Measurements from ENCODE around the gene SIGLEC8. TPM values are rescaled to one million over a fixed set of nuclear protein-coding genes. Genes with fewer than 3 reads are reported as not detected.
"Not testable (repeated sequence)": the region's sequence is repeated elsewhere in the genome, so short reads cannot be mapped to it uniquely, and the experiment has no call there.

Gene SIGLEC8
- total RNA-seq, 1 donor from 2014 or later = not detected

- H3K4me1 Mint-ChIP-seq (ENCODE audit: unreplicated experiment) = peaks cover 8% of the 10 kb centered on the region
- H3K27me3 Mint-ChIP-seq (ENCODE audit: unreplicated experiment) = peaks cover 1% of the 10 kb centered on the region
- no peak for DNase-seq (ENCODE audit: low spot score)
- no peak for TF ChIP-seq CTCF (IDR thresholded peaks at IDR 0.05; ENCODE audit: unreplicated experiment)
- peaks cover 8% of the 10 kb centered on the region for H3K9me3 Mint-ChIP-seq (ENCODE audit: unreplicated experiment)
- H3K27ac Mint-ChIP-seq (ENCODE audit: unreplicated experiment) = no peak overlapping the region
- peaks cover 6% of the 10 kb centered on the region for H3K36me3 Mint-ChIP-seq (ENCODE audit: low read depth, unreplicated experiment)
- H3K4me3 Mint-ChIP-seq (ENCODE audit: unreplicated experiment) = no peak overlapping the region
These were observed 9.7 kb downstream of the SIGLEC8 start for GRCh38 chr19:51448411-51449016.

- H3K9me3 Mint-ChIP-seq (ENCODE audit: unreplicated experiment) = peaks cover 8% of the 10 kb centered on the region
- DNase-seq (ENCODE audit: low spot score) = no peak
- peaks cover 6% of the 10 kb centered on the region for H3K36me3 Mint-ChIP-seq (ENCODE audit: low read depth, unreplicated experiment)
- peaks cover 8% of the 10 kb centered on the region for H3K4me1 Mint-ChIP-seq (ENCODE audit: unreplicated experiment)
- H3K27me3 Mint-ChIP-seq (ENCODE audit: unreplicated experiment) = peaks cover 2% of the 10 kb centered on the region
- TF ChIP-seq CTCF (IDR thresholded peaks at IDR 0.05; ENCODE audit: unreplicated experiment) = no peak
- no peak overlapping the region for H3K27ac Mint-ChIP-seq (ENCODE audit: unreplicated experiment)
- H3K4me3 Mint-ChIP-seq (ENCODE audit: unreplicated experiment) = no peak overlapping the region
These were observed 10.2 kb downstream of the SIGLEC8 start for GRCh38 chr19:51448011-51448410.

GRCh38 chr19:51447510-51447909, 10.7 kb downstream of the SIGLEC8 start:
- not testable (repeated sequence) for H3K4me3 Mint-ChIP-seq (ENCODE audit: unreplicated experiment); H3K4me1 Mint-ChIP-seq (ENCODE audit: unreplicated experiment); DNase-seq (ENCODE audit: low spot score); H3K9me3 Mint-ChIP-seq (ENCODE audit: unreplicated experiment); H3K27me3 Mint-ChIP-seq (ENCODE audit: unreplicated experiment); H3K27ac Mint-ChIP-seq (ENCODE audit: unreplicated experiment); H3K36me3 Mint-ChIP-seq (ENCODE audit: low read depth, unreplicated experiment)

- Mint-ChIP-seq H3K9me3 (ENCODE audit: unreplicated experiment) (peaks cover 3% of the 10 kb centered on the region), H3K27ac (ENCODE audit: unreplicated experiment) (peak overlapping the region; percentile 93), H3K36me3 (ENCODE audit: low read depth, unreplicated experiment) (peaks cover 1% of the 10 kb centered on the region), H3K4me1 (ENCODE audit: unreplicated experiment) (peaks cover 26% of the 10 kb centered on the region), H3K27me3 (ENCODE audit: unreplicated experiment) (peaks cover 5% of the 10 kb centered on the region), H3K4me3 (ENCODE audit: unreplicated experiment) (peak overlapping the region; percentile 54)
- no peak for TF ChIP-seq CTCF (IDR thresholded peaks at IDR 0.05; ENCODE audit: unreplicated experiment)
- DNase-seq (ENCODE audit: low spot score) = peak; percentile 46
These were observed 16.6 kb downstream of the SIGLEC8 start for GRCh38 chr19:51441410-51442390.

GRCh38 chr19:51440846-51441409, 17.3 kb downstream of the SIGLEC8 start:
- Mint-ChIP-seq H3K27me3 (ENCODE audit: unreplicated experiment) (peaks cover 5% of the 10 kb centered on the region), H3K36me3 (ENCODE audit: low read depth, unreplicated experiment) (no peaks in the 10 kb centered on the region), H3K9me3 (ENCODE audit: unreplicated experiment) (no peaks in the 10 kb centered on the region), H3K4me3 (ENCODE audit: unreplicated experiment) (peak overlapping the region; percentile 54), H3K27ac (ENCODE audit: unreplicated experiment) (peak overlapping the region; percentile 93), H3K4me1 (ENCODE audit: unreplicated experiment) (peaks cover 26% of the 10 kb centered on the region)
- no peak for TF ChIP-seq CTCF (IDR thresholded peaks at IDR 0.05; ENCODE audit: unreplicated experiment)
- no peak for DNase-seq (ENCODE audit: low spot score)
